ENCODE measurements around the gene DNAJB9.

Gene DNAJB9

DNA sequence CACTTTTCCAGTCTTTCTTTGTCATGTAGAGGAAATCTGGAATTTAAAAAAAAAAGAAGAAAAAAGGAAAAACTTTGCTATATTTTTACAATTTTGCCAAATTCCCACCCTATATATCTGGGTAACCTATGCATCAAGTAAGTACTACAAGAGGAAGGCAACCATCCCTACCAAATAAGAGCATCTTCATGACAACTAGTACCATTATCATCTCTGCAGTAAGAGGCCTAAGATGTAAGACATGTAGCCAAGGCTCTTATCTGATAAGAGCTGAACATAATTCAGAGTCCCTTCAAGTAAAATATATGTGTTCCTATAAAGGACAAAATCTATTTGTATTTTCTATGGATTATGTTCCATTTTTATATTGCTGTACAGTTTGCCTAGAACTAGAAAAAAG is 3.7 kb upstream of the DNAJB9 start:
- H4K20me1 ChIP-seq (ENCODE audit: insufficient read depth, low read length), result no peaks in the 10 kb centered on the region
- peaks cover 62% of the 10 kb centered on the region for H3K36me3 ChIP-seq (ENCODE audit: insufficient read depth, low read length)
- no peaks in the 10 kb centered on the region for H3K27me3 ChIP-seq (ENCODE audit: insufficient read depth, low read length)
- H2AFZ ChIP-seq (ENCODE audit: low read length), result no peak overlapping the region
- H3K27ac ChIP-seq (ENCODE audit: low read depth, low read length, poor library complexity, severe bottlenecking), result no peak overlapping the region
- no peaks in the 10 kb centered on the region for H3K9me3 ChIP-seq (ENCODE audit: low read length)
- H3K4me3 ChIP-seq (ENCODE audit: low read depth, low read length, poor library complexity, severe bottlenecking), result no peak overlapping the region
- H3F3A ChIP-seq (ENCODE audit: insufficient read depth, low read length), result no peaks in the 10 kb centered on the region
- peaks cover 32% of the 10 kb centered on the region for H3K4me1 ChIP-seq (ENCODE audit: insufficient read depth, low read length, severe bottlenecking)
- H3K9ac ChIP-seq (ENCODE audit: low read length), result no peak overlapping the region
- H3K79me2 ChIP-seq (ENCODE audit: insufficient read depth, low read length), result peaks cover 44% of the 10 kb centered on the region
- H3K9me2 ChIP-seq (ENCODE audit: low read depth, low read length), result no peaks in the 10 kb centered on the region
- no peak overlapping the region for H3K4me2 ChIP-seq (ENCODE audit: low read length)
- TF ChIP-seq, protein P1, sequence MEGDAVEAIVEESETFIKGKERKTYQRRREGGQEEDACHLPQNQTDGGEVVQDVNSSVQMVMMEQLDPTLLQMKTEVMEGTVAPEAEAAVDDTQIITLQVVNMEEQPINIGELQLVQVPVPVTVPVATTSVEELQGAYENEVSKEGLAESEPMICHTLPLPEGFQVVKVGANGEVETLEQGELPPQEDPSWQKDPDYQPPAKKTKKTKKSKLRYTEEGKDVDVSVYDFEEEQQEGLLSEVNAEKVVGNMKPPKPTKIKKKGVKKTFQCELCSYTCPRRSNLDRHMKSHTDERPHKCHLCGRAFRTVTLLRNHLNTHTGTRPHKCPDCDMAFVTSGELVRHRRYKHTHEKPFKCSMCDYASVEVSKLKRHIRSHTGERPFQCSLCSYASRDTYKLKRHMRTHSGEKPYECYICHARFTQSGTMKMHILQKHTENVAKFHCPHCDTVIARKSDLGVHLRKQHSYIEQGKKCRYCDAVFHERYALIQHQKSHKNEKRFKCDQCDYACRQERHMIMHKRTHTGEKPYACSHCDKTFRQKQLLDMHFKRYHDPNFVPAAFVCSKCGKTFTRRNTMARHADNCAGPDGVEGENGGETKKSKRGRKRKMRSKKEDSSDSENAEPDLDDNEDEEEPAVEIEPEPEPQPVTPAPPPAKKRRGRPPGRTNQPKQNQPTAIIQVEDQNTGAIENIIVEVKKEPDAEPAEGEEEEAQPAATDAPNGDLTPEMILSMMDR (IDR thresholded peaks at IDR 0.05; ENCODE audit: low read length), result no peak

DNA sequence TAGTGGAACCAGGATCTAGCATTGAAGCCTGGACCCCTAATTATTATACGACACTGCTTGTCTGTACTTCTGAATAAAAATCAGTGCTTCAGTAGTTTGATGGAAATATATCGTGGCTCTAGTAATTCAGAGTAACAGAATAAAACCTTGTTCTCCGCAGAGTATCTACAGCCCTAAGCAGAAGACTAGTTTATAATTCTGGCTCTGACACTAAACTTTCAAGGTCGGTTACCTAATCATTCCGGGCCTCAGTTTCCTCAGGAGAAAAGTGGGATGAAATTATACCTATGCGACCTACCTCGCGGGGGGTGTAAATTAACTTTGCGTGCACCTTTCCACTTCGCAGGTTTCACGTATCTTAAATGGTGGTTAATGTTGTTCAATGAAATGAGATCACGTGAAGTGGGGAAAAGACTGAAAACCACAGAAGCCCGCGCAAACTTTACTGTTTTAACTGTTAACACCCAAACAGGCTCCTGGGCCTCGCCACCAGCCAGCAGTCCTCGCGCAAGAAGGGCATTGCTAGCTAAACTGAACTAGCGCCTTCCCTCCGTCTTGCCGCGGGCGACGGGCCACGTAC is 783 bp upstream of the DNAJB9 start:
- H4K20me1 ChIP-seq (ENCODE audit: insufficient read depth, low read length), result no peaks in the 10 kb centered on the region
- H3K4me1 ChIP-seq (ENCODE audit: insufficient read depth, low read length, severe bottlenecking), result peaks cover 48% of the 10 kb centered on the region
- TF ChIP-seq EZH2 (IDR thresholded peaks at IDR 0.05; ENCODE audit: borderline replicate concordance, low read length), result no peak
- TF ChIP-seq, protein P1 (IDR thresholded peaks at IDR 0.05; ENCODE audit: low read length), result no peak
- peak overlapping the region; percentile 91 for H3K27ac ChIP-seq (ENCODE audit: low read depth, low read length, poor library complexity, severe bottlenecking)
- no peaks in the 10 kb centered on the region for H3F3A ChIP-seq (ENCODE audit: insufficient read depth, low read length)
- H3K9me2 ChIP-seq (ENCODE audit: low read depth, low read length), result no peaks in the 10 kb centered on the region
- H3K9ac ChIP-seq (ENCODE audit: low read length), result peak overlapping the region; percentile 88
- peak overlapping the region; percentile 96 for H3K4me2 ChIP-seq (ENCODE audit: low read length)
- peaks cover 62% of the 10 kb centered on the region for H3K79me2 ChIP-seq (ENCODE audit: insufficient read depth, low read length)
- H3K36me3 ChIP-seq (ENCODE audit: insufficient read depth, low read length), result peaks cover 69% of the 10 kb centered on the region
- H3K9me3 ChIP-seq (ENCODE audit: low read length), result no peaks in the 10 kb centered on the region
- no peaks in the 10 kb centered on the region for H3K27me3 ChIP-seq (ENCODE audit: insufficient read depth, low read length)
- peak overlapping the region; percentile 75 for H3K4me3 ChIP-seq (ENCODE audit: low read depth, low read length, poor library complexity, severe bottlenecking)
- no peak overlapping the region for H2AFZ ChIP-seq (ENCODE audit: low read length)

DNA sequence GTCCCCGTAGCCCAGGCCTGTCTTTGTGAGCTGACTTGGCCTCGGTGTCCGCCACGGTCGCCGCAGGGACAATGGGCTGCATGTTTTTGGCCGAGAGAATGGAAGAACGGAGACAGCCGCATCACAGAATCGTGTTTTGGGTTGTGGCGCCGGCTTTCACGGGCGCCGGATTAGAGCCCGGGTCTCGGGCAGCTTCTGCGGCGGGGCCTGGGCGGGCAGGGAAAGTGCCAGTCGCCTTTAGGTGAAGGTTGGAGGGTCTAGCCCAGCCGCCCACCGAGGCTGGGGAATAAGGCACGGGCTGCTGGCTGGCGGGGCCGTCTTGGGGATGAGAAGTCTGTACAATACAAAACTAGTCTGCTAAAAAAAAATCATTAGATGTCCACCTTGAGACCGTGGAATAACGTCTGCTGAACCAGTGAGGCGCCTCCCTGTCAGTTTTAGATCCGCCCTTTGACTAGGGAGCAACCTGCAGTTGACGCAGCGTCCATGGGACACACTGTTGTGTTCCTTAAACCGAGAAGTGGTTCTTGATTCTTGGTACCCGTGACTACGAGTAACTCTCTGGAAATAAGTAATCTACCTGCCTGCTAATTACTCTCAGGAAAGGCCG is 577 bp downstream of the DNAJB9 start:
- H3K27ac ChIP-seq (ENCODE audit: low read depth, low read length, poor library complexity, severe bottlenecking), result peak overlapping the region; percentile 71
- H3K9me2 ChIP-seq (ENCODE audit: low read depth, low read length), result no peaks in the 10 kb centered on the region
- H3K4me1 ChIP-seq (ENCODE audit: insufficient read depth, low read length, severe bottlenecking), result peaks cover 48% of the 10 kb centered on the region
- no peaks in the 10 kb centered on the region for H3K9me3 ChIP-seq (ENCODE audit: low read length)
- peak overlapping the region; percentile 75 for H3K4me3 ChIP-seq (ENCODE audit: low read depth, low read length, poor library complexity, severe bottlenecking)
- H3F3A ChIP-seq (ENCODE audit: insufficient read depth, low read length), result no peaks in the 10 kb centered on the region
- peak overlapping the region; percentile 96 for H3K4me2 ChIP-seq (ENCODE audit: low read length)
- no peak for TF ChIP-seq EZH2 (IDR thresholded peaks at IDR 0.05; ENCODE audit: borderline replicate concordance, low read length)
- TF ChIP-seq, protein P1 (IDR thresholded peaks at IDR 0.05; ENCODE audit: low read length), result no peak
- H3K27me3 ChIP-seq (ENCODE audit: insufficient read depth, low read length), result no peaks in the 10 kb centered on the region
- H4K20me1 ChIP-seq (ENCODE audit: insufficient read depth, low read length), result no peaks in the 10 kb centered on the region
- H3K79me2 ChIP-seq (ENCODE audit: insufficient read depth, low read length), result peaks cover 62% of the 10 kb centered on the region
- H2AFZ ChIP-seq (ENCODE audit: low read length), result no peak overlapping the region
- H3K9ac ChIP-seq (ENCODE audit: low read length), result peak overlapping the region; percentile 85
- H3K36me3 ChIP-seq (ENCODE audit: insufficient read depth, low read length), result peaks cover 68% of the 10 kb centered on the region
